ENCODE data around the gene SUMO4. TPM values are rescaled to one million over a fixed set of nuclear protein-coding genes. Genes with fewer than 3 reads are reported as not detected.

SUMO4 gene
- total and polyA plus RNA-seq, 9 of the 15 experiments (the other 6 are each of a cell fraction or from before 2014, with no cell fraction given): 0.20 to 1.9 (median 0.50) TPM; not detected in 2

DNA sequence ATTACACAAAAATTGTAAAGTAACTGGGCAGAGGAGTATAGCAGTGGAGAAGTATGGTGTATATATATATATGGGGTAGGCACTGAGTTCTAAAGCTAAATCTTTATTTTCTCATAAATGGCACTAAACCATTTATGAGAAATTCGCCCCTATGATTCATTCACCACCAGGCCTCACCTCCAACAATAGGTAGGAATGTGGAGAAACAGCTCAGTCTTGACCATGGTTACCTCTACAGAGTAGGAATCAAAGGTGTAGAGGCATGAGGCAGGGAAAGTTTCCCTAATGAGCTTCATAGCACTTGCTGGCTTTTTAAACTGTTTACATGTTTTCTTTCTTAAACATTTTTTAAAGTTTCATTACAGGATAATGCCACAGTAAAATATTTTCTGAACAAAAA lies 36.9 kb upstream of the SUMO4 start (continued):
- TF ChIP-seq, protein P1, sequence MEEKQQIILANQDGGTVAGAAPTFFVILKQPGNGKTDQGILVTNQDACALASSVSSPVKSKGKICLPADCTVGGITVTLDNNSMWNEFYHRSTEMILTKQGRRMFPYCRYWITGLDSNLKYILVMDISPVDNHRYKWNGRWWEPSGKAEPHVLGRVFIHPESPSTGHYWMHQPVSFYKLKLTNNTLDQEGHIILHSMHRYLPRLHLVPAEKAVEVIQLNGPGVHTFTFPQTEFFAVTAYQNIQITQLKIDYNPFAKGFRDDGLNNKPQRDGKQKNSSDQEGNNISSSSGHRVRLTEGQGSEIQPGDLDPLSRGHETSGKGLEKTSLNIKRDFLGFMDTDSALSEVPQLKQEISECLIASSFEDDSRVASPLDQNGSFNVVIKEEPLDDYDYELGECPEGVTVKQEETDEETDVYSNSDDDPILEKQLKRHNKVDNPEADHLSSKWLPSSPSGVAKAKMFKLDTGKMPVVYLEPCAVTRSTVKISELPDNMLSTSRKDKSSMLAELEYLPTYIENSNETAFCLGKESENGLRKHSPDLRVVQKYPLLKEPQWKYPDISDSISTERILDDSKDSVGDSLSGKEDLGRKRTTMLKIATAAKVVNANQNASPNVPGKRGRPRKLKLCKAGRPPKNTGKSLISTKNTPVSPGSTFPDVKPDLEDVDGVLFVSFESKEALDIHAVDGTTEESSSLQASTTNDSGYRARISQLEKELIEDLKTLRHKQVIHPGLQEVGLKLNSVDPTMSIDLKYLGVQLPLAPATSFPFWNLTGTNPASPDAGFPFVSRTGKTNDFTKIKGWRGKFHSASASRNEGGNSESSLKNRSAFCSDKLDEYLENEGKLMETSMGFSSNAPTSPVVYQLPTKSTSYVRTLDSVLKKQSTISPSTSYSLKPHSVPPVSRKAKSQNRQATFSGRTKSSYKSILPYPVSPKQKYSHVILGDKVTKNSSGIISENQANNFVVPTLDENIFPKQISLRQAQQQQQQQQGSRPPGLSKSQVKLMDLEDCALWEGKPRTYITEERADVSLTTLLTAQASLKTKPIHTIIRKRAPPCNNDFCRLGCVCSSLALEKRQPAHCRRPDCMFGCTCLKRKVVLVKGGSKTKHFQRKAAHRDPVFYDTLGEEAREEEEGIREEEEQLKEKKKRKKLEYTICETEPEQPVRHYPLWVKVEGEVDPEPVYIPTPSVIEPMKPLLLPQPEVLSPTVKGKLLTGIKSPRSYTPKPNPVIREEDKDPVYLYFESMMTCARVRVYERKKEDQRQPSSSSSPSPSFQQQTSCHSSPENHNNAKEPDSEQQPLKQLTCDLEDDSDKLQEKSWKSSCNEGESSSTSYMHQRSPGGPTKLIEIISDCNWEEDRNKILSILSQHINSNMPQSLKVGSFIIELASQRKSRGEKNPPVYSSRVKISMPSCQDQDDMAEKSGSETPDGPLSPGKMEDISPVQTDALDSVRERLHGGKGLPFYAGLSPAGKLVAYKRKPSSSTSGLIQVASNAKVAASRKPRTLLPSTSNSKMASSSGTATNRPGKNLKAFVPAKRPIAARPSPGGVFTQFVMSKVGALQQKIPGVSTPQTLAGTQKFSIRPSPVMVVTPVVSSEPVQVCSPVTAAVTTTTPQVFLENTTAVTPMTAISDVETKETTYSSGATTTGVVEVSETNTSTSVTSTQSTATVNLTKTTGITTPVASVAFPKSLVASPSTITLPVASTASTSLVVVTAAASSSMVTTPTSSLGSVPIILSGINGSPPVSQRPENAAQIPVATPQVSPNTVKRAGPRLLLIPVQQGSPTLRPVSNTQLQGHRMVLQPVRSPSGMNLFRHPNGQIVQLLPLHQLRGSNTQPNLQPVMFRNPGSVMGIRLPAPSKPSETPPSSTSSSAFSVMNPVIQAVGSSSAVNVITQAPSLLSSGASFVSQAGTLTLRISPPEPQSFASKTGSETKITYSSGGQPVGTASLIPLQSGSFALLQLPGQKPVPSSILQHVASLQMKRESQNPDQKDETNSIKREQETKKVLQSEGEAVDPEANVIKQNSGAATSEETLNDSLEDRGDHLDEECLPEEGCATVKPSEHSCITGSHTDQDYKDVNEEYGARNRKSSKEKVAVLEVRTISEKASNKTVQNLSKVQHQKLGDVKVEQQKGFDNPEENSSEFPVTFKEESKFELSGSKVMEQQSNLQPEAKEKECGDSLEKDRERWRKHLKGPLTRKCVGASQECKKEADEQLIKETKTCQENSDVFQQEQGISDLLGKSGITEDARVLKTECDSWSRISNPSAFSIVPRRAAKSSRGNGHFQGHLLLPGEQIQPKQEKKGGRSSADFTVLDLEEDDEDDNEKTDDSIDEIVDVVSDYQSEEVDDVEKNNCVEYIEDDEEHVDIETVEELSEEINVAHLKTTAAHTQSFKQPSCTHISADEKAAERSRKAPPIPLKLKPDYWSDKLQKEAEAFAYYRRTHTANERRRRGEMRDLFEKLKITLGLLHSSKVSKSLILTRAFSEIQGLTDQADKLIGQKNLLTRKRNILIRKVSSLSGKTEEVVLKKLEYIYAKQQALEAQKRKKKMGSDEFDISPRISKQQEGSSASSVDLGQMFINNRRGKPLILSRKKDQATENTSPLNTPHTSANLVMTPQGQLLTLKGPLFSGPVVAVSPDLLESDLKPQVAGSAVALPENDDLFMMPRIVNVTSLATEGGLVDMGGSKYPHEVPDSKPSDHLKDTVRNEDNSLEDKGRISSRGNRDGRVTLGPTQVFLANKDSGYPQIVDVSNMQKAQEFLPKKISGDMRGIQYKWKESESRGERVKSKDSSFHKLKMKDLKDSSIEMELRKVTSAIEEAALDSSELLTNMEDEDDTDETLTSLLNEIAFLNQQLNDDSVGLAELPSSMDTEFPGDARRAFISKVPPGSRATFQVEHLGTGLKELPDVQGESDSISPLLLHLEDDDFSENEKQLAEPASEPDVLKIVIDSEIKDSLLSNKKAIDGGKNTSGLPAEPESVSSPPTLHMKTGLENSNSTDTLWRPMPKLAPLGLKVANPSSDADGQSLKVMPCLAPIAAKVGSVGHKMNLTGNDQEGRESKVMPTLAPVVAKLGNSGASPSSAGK (IDR thresholded peaks at IDR 0.05): no peak
- TF ChIP-seq PURB (CRISPR knock-in tag; IDR thresholded peaks at IDR 0.05; ENCODE audit: low read depth) (no peak), RBM14 (IDR thresholded peaks at IDR 0.05; ENCODE audit: borderline replicate concordance, insufficient read depth, low read depth, low read length) (no peak), MECOM (CRISPR knock-in tag; IDR thresholded peaks at IDR 0.05) (no peak), STAT5A (IDR thresholded peaks at IDR 0.05; ENCODE audit: borderline replicate concordance, low read length) (no peak), SIX5 (IDR thresholded peaks at IDR 0.05; ENCODE audit: borderline replicate concordance in 1 of 2, insufficient read depth in 1 of 2, low read depth in 1 of 2, low read length in 2 of 2) (no peak), SMAD4 (CRISPR knock-in tag; conservative IDR thresholded peaks at IDR 0.05) (no peak)
- TF ChIP-seq, protein P2, sequence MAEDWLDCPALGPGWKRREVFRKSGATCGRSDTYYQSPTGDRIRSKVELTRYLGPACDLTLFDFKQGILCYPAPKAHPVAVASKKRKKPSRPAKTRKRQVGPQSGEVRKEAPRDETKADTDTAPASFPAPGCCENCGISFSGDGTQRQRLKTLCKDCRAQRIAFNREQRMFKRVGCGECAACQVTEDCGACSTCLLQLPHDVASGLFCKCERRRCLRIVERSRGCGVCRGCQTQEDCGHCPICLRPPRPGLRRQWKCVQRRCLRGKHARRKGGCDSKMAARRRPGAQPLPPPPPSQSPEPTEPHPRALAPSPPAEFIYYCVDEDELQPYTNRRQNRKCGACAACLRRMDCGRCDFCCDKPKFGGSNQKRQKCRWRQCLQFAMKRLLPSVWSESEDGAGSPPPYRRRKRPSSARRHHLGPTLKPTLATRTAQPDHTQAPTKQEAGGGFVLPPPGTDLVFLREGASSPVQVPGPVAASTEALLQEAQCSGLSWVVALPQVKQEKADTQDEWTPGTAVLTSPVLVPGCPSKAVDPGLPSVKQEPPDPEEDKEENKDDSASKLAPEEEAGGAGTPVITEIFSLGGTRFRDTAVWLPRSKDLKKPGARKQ (CRISPR knock-in tag; IDR thresholded peaks at IDR 0.05): no peak
- TF ChIP-seq, protein P3, sequence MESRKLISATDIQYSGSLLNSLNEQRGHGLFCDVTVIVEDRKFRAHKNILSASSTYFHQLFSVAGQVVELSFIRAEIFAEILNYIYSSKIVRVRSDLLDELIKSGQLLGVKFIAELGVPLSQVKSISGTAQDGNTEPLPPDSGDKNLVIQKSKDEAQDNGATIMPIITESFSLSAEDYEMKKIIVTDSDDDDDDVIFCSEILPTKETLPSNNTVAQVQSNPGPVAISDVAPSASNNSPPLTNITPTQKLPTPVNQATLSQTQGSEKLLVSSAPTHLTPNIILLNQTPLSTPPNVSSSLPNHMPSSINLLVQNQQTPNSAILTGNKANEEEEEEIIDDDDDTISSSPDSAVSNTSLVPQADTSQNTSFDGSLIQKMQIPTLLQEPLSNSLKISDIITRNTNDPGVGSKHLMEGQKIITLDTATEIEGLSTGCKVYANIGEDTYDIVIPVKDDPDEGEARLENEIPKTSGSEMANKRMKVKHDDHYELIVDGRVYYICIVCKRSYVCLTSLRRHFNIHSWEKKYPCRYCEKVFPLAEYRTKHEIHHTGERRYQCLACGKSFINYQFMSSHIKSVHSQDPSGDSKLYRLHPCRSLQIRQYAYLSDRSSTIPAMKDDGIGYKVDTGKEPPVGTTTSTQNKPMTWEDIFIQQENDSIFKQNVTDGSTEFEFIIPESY (CRISPR knock-in tag; IDR thresholded peaks at IDR 0.05): no peak

Data from K562 (cell line).